CD4-positive, alpha-beta T cell (primary cell): ENCODE results near the gene CDC45. TPM values are rescaled to one million over a fixed set of nuclear protein-coding genes. Genes with fewer than 3 reads are reported as not detected.

Source experiments
- ATAC-seq: fragments of 200-7000 bp; cut with Tn5 transposase; one replicate; pipeline ENCODE4 v1.10.0; 2022; ENCODE audit warnings: mild to moderate bottlenecking; ENCODE audit not compliant: poor library complexity
- CTCF ChIA-PET: fragments of 350-600 bp; sonication (Branson Sonifier 250); formaldehyde crosslinking; loops from one replicate; lab custom pipeline; 2021; ENCODE audit warnings: antibody characterized with exemption, inconsistent platforms; lab: Charles Lee
- POLR2A ChIA-PET: fragments of 350-600 bp; sonication (Branson Sonifier 250); formaldehyde crosslinking; loops from one replicate; lab custom pipeline; 2021; ENCODE audit warnings: antibody characterized with exemption, inconsistent platforms; lab: Charles Lee
- DNase-seq, 14 experiments: peaks; one replicate each; pipeline ENCODE4 v3.0.0-alpha.2; 2013 to 2020; ENCODE audit warnings: mixed read lengths in 2 of 14
- H3K27ac ChIP-seq, 2 donors: one replicate each; pipeline versions ENCODE4 v1.5.1 to v1.7.0; 2013; ENCODE audit warnings: low read length in 2 of 2, low read depth in 1 of 2, mild to moderate bottlenecking in 1 of 2
- H3K27me3 ChIP-seq, 2 experiments: 1 replicate in 1 of 2; 2 replicates in 1 of 2; pipeline versions ENCODE4 v1.6.1 to v1.7.0; 2013; ENCODE audit warnings: low read length in 2 of 2, control low read depth in 1 of 2, mild to moderate bottlenecking in 1 of 2, moderate library complexity in 1 of 2; ENCODE audit not compliant: insufficient read depth in 2 of 2, control insufficient read depth in 1 of 2
- H3K36me3 ChIP-seq: one replicate; pipeline ENCODE4 v1.6.1; 2013; ENCODE audit warnings: low read length, control low read depth; ENCODE audit not compliant: insufficient read depth
- H3K4me1 ChIP-seq: one replicate; pipeline ENCODE4 v1.6.1; 2013; ENCODE audit warnings: low read length, control low read depth; ENCODE audit not compliant: insufficient read depth
- H3K4me3 ChIP-seq: one replicate; pipeline ENCODE4 v1.5.1; 2013; ENCODE audit warnings: mild to moderate bottlenecking, low read length, moderate library complexity
- H3K9me3 ChIP-seq, 2 experiments: 1 replicate in 1 of 2; 2 replicates in 1 of 2; pipeline versions ENCODE4 v1.6.1 to v1.7.0; 2013; ENCODE audit warnings: low read length in 2 of 2, mild to moderate bottlenecking in 2 of 2, control low read depth in 1 of 2, moderate library complexity in 1 of 2; ENCODE audit not compliant: control insufficient read depth in 1 of 2, insufficient read depth in 1 of 2
- H3K27ac Mint-ChIP-seq: one replicate; pipeline ENCODE4 v1.8.0; 2020; ENCODE audit warnings: mixed read lengths
- H3K27me3 Mint-ChIP-seq: one replicate; pipeline ENCODE4 v1.8.0; 2021; ENCODE audit warnings: mixed read lengths
- H3K36me3 Mint-ChIP-seq: one replicate; pipeline ENCODE4 v1.8.0; 2021; ENCODE audit warnings: low read depth, mixed read lengths
- H3K4me1 Mint-ChIP-seq: one replicate; pipeline ENCODE4 v1.8.0; 2021; ENCODE audit warnings: low read depth, mixed read lengths
- H3K4me3 Mint-ChIP-seq: one replicate; pipeline ENCODE4 v1.8.0; 2020; ENCODE audit warnings: mild to moderate bottlenecking, mixed read lengths
- H3K9me3 Mint-ChIP-seq: one replicate; pipeline ENCODE4 v1.8.0; 2020; ENCODE audit warnings: mixed read lengths
- intact Hi-C, 2 experiments: fragments of 100-400 bp; cut with DNase I in 1 of 2; cut with micrococcal nuclease in 1 of 2; formaldehyde crosslinking; loops; one replicate each; pipeline versions ENCODE4 v1.15.1 to v1.9.0; 2023 to 2025; cut with DNase I, micrococcal nuclease
- total RNA-seq, 174 experiments: library from RNA in 2 of 174; stranded (reverse) in 2 of 174; gene quantifications; one replicate each; pipeline ENCODE4 v1.2.3 and lab custom pipeline; 2021 to 2026
- TF ChIP-seq, protein P1 (sequence below): fragments of 200-600 bp; IDR thresholded peaks from one replicate; pipeline ENCODE4 v1.8.0; 2022; ENCODE audit warnings: antibody characterized with exemption, mild to moderate bottlenecking

The CDC45 gene
- total RNA-seq, 2 experiments from 2014 or later = 0.75 to 0.82 TPM

DNA sequence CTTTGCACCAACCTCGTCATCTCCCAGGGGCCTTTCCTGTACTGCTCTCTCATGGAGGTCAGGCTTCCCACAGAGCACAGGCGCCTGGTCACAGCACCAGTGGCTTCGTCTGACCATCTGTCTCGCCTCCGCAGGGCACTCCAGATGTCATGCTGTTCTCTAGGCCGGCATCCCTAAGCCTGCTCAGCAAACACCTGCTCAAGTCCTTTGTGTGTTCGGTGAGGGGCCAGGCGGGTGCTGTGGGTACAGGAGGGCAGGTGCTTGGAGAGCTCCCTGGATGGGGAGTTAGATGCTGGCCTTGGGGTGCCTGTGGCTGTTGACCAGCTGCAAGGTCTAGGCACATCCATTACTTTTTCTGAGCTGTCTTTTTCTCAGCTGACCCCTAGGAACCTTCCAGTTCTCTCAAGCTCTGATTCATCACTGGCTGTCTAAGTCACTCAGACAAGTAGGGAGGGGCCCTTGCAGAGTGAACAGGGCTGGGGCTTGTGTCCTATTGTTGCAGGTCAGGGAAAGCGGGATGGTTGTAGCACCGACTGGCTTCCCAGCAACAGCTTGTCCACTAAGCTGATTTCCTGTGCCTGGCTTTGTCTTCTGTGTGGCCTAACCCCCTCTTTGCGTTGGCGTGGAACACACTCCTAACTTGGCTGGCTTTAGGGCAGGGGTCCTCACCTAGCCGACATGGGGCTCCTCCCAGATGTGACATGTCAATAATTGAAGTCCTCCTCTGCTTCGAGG lies 35.3 kb downstream of the CDC45 start:
- Mint-ChIP-seq H3K27ac (no peak overlapping the region), H3K36me3 (no peaks in the 10 kb centered on the region), H3K4me3 (no peak overlapping the region), H3K9me3 (peaks cover 4% of the 10 kb centered on the region), H3K4me1 (peaks cover 4% of the 10 kb centered on the region), H3K27me3 (no peaks in the 10 kb centered on the region)
- ChIA-PET CTCF (no interaction called here), POLR2A (no interaction called here)
- Histone ChIP-seq H3K27me3 (no peaks in the 10 kb centered on the region), H3K4me1 (no peaks in the 10 kb centered on the region), H3K4me3 (no peak overlapping the region), H3K27ac (no peak overlapping the region), H3K36me3 (no peaks in the 10 kb centered on the region), H3K9me3 (peaks cover 5 to 7% of the 10 kb centered on the region in 2 experiments)
- TF ChIP-seq, protein P1, sequence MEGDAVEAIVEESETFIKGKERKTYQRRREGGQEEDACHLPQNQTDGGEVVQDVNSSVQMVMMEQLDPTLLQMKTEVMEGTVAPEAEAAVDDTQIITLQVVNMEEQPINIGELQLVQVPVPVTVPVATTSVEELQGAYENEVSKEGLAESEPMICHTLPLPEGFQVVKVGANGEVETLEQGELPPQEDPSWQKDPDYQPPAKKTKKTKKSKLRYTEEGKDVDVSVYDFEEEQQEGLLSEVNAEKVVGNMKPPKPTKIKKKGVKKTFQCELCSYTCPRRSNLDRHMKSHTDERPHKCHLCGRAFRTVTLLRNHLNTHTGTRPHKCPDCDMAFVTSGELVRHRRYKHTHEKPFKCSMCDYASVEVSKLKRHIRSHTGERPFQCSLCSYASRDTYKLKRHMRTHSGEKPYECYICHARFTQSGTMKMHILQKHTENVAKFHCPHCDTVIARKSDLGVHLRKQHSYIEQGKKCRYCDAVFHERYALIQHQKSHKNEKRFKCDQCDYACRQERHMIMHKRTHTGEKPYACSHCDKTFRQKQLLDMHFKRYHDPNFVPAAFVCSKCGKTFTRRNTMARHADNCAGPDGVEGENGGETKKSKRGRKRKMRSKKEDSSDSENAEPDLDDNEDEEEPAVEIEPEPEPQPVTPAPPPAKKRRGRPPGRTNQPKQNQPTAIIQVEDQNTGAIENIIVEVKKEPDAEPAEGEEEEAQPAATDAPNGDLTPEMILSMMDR = no peak
- DNase-seq (no peak), ATAC-seq (no peak)
- intact Hi-C loops = no loop called here

DNA sequence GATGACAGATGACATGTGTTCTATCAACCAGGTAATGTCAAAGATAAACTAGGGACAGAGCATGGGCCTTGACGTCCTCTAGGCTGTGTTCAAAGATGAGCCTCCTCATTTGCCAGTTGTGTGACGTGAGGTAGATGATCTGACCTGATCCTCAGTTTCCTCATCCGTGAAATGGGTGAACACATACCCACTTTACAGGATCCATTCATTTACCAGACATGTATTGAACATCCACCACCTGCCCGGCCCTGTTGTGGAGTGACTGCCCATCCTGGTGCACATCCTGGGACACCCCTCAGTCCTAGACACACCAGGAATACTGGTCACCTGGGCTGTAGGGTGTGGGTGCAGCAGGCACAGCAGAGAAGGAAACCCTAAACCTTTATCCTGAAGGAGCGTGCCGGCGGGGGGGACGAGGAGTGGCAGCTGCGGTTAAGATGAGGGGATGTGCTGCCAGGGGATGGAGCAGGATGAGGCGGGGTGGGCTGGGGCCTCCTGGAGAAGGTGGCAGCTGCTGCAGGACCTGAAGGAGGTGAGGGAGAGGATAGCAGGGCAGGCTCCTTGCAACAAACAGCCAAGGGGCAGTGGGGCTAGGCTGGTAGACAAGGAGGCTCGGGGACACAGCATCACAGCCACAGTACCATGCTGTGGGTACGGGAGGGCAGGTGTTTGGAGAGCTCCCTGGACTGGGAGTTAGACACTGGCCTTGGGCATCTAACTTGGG lies 36.1 kb downstream of the CDC45 start:
- POLR2A ChIA-PET = no interaction called here
- TF ChIP-seq, protein P1 = no peak

DNA sequence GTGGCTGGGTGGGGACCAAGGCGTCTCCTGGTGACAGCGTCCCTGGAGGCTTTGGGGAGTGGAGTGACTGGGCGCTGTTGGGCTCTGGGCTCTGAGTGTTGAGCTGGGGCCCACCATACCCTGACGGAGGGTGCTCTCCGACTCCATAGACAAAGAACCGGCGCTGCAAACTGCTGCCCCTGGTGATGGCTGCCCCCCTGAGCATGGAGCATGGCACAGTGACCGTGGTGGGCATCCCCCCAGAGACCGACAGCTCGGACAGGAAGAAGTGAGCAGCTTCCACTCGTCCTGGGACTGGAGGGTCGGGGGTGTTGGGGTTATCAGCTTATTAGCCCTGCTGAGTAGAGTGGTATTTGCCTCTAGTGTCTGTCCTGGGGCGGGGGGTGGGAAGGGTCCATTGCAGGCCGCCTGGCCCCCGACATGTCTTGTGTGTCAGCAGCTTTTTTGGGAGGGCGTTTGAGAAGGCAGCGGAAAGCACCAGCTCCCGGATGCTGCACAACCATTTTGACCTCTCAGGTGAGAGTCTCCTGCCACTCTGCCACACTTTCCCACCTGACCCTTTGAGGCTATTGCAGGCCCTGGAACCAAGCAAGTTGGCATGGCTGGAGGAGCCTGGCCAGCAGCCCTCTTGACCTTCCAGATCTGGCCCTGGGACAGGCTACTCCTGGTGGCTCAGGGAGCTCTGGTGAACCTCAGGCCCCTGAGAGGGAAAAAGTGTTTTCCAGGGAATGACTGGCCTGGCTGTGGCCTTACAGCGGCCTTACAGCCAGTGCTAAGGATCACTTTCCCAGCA lies 36.9 kb downstream of the CDC45 start:
- no peaks in the 10 kb centered on the region for H3K27me3 Mint-ChIP-seq
- Histone ChIP-seq H3K4me3 (no peak overlapping the region), H3K4me1 (no peaks in the 10 kb centered on the region), H3K9me3 (peaks cover 5 to 7% of the 10 kb centered on the region in 2 experiments), H3K27me3 (no peaks in the 10 kb centered on the region), H3K36me3 (no peaks in the 10 kb centered on the region), H3K27ac (no peak overlapping the region)
- TF ChIP-seq, protein P1 = no peak
- H3K36me3 Mint-ChIP-seq = no peaks in the 10 kb centered on the region
- no peak for ATAC-seq
- CTCF ChIA-PET = no interaction called here
- H3K27ac Mint-ChIP-seq = no peak overlapping the region
- intact Hi-C loops = no loop called here
- DNase-seq = no peak
- POLR2A ChIA-PET = no interaction called here
- H3K4me1 Mint-ChIP-seq = peaks cover 4% of the 10 kb centered on the region
- H3K4me3 Mint-ChIP-seq = no peak overlapping the region
- H3K9me3 Mint-ChIP-seq = peaks cover 4% of the 10 kb centered on the region

More for the DNA sequence above, 36.1 kb downstream of the CDC45 start:
- CTCF ChIA-PET = no interaction called here
- H3K27ac Mint-ChIP-seq = no peak overlapping the region
- Histone ChIP-seq H3K4me1 (no peaks in the 10 kb centered on the region), H3K27me3 (no peaks in the 10 kb centered on the region), H3K9me3 (peaks cover 5 to 7% of the 10 kb centered on the region in 2 experiments), H3K4me3 (no peak overlapping the region), H3K36me3 (no peaks in the 10 kb centered on the region), H3K27ac (no peak overlapping the region)
- peaks cover 4% of the 10 kb centered on the region for H3K4me1 Mint-ChIP-seq
- peaks cover 4% of the 10 kb centered on the region for H3K9me3 Mint-ChIP-seq
- H3K36me3 Mint-ChIP-seq = no peaks in the 10 kb centered on the region
- no peaks in the 10 kb centered on the region for H3K27me3 Mint-ChIP-seq
- intact Hi-C loops = no loop called here
- H3K4me3 Mint-ChIP-seq = no peak overlapping the region
- ATAC-seq = no peak
- DNase-seq = no peak
